ENCODE results near the gene SOCS3.

DNA sequence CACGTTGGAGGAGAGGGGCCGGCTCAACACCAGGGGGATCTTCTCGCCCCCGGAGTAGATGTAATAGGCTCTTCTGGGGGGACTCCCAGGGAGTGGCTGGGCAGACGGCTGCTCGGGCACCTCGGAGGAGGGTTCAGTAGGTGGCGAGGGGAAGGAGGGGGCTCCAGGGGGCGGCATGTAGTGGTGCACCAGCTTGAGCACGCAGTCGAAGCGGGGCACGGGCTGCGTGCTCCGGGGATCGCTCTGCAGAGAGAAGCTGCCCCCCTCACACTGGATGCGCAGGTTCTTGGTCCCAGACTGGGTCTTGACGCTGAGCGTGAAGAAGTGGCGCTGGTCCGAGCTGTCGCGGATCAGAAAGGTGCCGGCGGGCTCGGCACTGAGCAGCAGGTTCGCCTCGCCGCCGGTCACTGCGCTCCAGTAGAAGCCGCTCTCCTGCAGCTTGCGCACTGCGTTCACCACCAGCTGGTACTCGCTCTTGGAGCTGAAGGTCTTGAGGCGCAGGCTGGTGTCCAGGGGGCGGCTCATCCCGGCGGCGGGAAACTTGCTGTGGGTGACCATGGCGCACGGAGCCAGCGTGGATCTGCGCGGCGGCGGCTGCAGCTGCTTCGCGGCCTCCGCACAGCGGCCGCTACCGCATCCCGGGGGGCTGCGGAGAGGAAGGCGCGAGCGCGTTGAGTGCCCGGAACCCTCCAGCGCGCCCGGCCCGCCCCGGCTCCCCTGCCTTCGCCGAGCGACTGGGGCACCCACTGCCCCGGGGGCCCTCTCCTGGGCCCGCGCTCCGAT lies 1.1 kb downstream of the SOCS3 start:
- TF ChIP-seq HDGF (IDR thresholded peaks at IDR 0.05; ENCODE audit: borderline replicate concordance) (no peak), BHLHE40 (IDR thresholded peaks at IDR 0.05; ENCODE audit: borderline replicate concordance) (no peak), FOXK2 (IDR thresholded peaks at IDR 0.05) (no peak), ZNF384 (IDR thresholded peaks at IDR 0.05) (no peak), FOXA1 (IDR thresholded peaks at IDR 0.05) (no peak)
